IPS-18a (cell line): Measurements from ENCODE around the gene KCNS1.
A peak's percentile ranks its signal among the peaks of the same experiment; 100 is the strongest.

Experiments
- H3K27ac ChIP-seq: one replicate; pipeline ENCODE4 v1.5.1; 2013; ENCODE audit warnings: low read length
- H3K27me3 ChIP-seq: one replicate; pipeline ENCODE4 v1.6.1; 2013; ENCODE audit warnings: mild to moderate bottlenecking, low read length; ENCODE audit not compliant: control insufficient read depth, insufficient read depth
- H3K36me3 ChIP-seq: one replicate; pipeline ENCODE4 v1.6.1; 2013; ENCODE audit warnings: low read depth, low read length; ENCODE audit not compliant: control insufficient read depth
- H3K4me1 ChIP-seq: one replicate; pipeline ENCODE4 v1.6.1; 2013; ENCODE audit warnings: low read depth, low read length; ENCODE audit not compliant: control insufficient read depth
- H3K4me3 ChIP-seq: one replicate; pipeline ENCODE4 v1.5.1; 2013; ENCODE audit warnings: low read length
- H3K9ac ChIP-seq: one replicate; pipeline ENCODE4 v1.6.1; 2013; ENCODE audit warnings: mild to moderate bottlenecking, low read length, moderate library complexity
- H3K9me3 ChIP-seq: one replicate; pipeline ENCODE4 v1.6.1; 2013; ENCODE audit warnings: low read depth, low read length; ENCODE audit not compliant: control insufficient read depth

The KCNS1 gene

DNA sequence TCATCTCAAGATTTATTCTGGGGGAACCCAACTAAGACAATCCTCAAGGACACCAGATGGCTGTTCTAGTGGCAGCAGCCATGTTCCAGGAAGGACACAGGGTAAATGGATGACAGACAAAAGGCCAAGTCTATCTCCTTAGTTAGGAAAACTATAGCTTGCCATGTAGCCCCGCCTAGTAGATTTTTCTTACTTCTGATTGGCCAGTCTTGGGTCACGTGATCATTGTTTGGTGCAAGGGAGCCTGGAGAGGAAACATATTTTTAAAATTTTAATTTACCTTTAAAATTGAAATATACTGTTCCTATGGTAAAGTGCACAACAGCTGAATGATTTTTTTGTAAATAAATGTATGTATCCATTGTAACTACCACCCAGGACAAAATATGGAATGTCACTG is 4.4 kb upstream of the KCNS1 start:
- Histone ChIP-seq H3K27me3 (peaks cover 14% of the 10 kb centered on the region), H3K4me1 (no peaks in the 10 kb centered on the region), H3K9me3 (no peaks in the 10 kb centered on the region), H3K4me3 (no peak overlapping the region), H3K9ac (no peak overlapping the region), H3K27ac (no peak overlapping the region), H3K36me3 (no peaks in the 10 kb centered on the region)

DNA sequence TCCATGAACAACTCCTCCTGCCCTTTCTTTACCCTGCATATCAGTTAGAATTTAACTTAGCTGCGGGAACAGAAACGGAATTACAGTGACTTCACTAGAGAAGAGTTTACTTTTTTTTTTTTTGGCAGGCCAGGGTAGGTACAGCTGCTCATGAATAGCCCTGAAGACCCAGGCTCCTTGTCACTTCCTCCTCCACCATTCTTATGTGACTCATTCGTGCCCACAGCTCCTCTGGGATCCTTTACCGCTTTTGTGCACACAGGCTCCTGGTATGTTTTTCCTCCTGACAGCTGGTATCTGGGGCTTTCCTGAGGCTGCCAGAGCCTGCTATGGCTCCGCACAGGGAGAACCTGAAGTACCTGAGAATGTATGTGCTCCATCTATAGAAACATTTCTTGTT is 3.9 kb upstream of the KCNS1 start:
- Histone ChIP-seq H3K9me3 (no peaks in the 10 kb centered on the region), H3K27me3 (peaks cover 19% of the 10 kb centered on the region), H3K36me3 (no peaks in the 10 kb centered on the region), H3K4me3 (no peak overlapping the region), H3K27ac (no peak overlapping the region), H3K9ac (no peak overlapping the region), H3K4me1 (no peaks in the 10 kb centered on the region)

GRCh38 chr20:45103072-45103471 is 2.1 kb upstream of the KCNS1 start:
- Histone ChIP-seq H3K9me3 (no peaks in the 10 kb centered on the region), H3K27me3 (peaks cover 34% of the 10 kb centered on the region), H3K27ac (no peak overlapping the region), H3K4me3 (no peak overlapping the region), H3K9ac (no peak overlapping the region), H3K36me3 (no peaks in the 10 kb centered on the region), H3K4me1 (peaks cover 4% of the 10 kb centered on the region)

- peaks cover 4% of the 10 kb centered on the region for H3K4me1 ChIP-seq
- H3K4me3 ChIP-seq, result peak overlapping the region; percentile 20
- no peak overlapping the region for H3K27ac ChIP-seq
- H3K9ac ChIP-seq, result no peak overlapping the region
- H3K9me3 ChIP-seq, result no peaks in the 10 kb centered on the region
- peaks cover 48% of the 10 kb centered on the region for H3K27me3 ChIP-seq
- H3K36me3 ChIP-seq, result no peaks in the 10 kb centered on the region
These were observed 465 bp upstream of the KCNS1 start for GRCh38 chr20:45101333-45101850.

GRCh38 chr20:45098103-45098773 is 2.7 kb downstream of the KCNS1 start:
- Histone ChIP-seq H3K27me3 (peaks cover 48% of the 10 kb centered on the region), H3K9ac (no peak overlapping the region), H3K4me3 (no peak overlapping the region), H3K36me3 (no peaks in the 10 kb centered on the region), H3K4me1 (peaks cover 4% of the 10 kb centered on the region), H3K9me3 (no peaks in the 10 kb centered on the region), H3K27ac (no peak overlapping the region)

DNA sequence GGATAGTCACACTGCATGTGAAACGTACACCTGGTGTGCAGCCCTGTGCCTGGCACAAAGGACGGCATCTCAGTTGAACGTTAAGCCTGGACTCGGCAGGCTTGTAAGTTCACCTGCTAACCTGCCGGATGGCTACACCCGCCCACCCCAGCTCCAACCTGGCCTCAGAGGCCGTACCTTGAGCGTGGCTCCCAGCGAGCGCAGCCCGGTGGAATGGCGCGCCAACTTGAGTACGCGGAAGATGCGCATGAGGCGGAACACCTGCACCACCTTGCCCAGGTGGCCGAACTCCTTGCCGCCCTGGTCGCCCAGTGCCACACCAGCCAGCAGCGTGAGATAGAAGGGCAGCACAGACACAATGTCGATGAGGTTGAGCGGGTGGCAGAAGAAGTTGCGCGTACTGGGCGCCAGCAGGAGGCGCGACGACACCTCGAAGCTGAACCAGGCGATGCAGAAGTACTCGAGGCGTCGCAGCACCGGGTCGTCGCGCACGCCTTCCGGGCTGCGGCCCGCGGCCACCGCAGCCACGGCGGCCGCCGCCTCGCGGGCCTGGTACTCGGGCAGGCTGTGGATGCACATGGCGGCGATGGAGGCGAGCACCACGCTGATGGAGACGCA is 3.3 kb downstream of the KCNS1 start:
- no peaks in the 10 kb centered on the region for H3K36me3 ChIP-seq
- no peak overlapping the region for H3K27ac ChIP-seq
- peaks cover 48% of the 10 kb centered on the region for H3K27me3 ChIP-seq
- no peaks in the 10 kb centered on the region for H3K9me3 ChIP-seq
- H3K4me3 ChIP-seq, result no peak overlapping the region
- H3K9ac ChIP-seq, result no peak overlapping the region
- peaks cover 4% of the 10 kb centered on the region for H3K4me1 ChIP-seq

- H3K9ac ChIP-seq, result no peak overlapping the region
- no peaks in the 10 kb centered on the region for H3K9me3 ChIP-seq
- no peak overlapping the region for H3K4me3 ChIP-seq
- no peaks in the 10 kb centered on the region for H3K36me3 ChIP-seq
- H3K27ac ChIP-seq, result no peak overlapping the region
- H3K27me3 ChIP-seq, result peaks cover 48% of the 10 kb centered on the region
- H3K4me1 ChIP-seq, result peaks cover 4% of the 10 kb centered on the region
These were observed 4.1 kb downstream of the KCNS1 start for GRCh38 chr20:45096781-45097180.

DNA sequence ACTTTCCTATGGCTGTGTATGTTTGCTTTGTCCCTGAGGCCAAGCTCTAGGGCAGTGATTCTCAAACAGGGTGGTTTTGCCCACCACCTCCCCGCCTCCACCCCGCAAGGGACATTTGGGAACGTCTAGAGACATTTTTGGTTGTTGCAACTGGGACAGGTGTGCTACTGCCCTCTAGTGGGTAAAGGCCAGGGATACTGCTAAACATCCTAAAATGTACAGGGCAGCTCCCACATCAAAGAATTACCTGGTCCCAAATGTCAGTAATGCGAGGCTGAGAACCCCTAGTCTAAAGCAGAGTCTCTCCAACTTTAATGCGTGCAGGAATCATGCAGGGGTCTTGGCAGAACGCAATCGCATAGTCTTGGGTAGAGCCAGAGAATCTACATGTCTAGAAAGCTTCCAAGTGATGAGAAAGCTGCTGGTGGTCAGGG is 5.1 kb downstream of the KCNS1 start:
- Histone ChIP-seq H3K27ac (no peak overlapping the region), H3K4me1 (peaks cover 4% of the 10 kb centered on the region), H3K9me3 (no peaks in the 10 kb centered on the region), H3K36me3 (no peaks in the 10 kb centered on the region), H3K27me3 (peaks cover 39% of the 10 kb centered on the region), H3K4me3 (no peak overlapping the region), H3K9ac (no peak overlapping the region)

DNA sequence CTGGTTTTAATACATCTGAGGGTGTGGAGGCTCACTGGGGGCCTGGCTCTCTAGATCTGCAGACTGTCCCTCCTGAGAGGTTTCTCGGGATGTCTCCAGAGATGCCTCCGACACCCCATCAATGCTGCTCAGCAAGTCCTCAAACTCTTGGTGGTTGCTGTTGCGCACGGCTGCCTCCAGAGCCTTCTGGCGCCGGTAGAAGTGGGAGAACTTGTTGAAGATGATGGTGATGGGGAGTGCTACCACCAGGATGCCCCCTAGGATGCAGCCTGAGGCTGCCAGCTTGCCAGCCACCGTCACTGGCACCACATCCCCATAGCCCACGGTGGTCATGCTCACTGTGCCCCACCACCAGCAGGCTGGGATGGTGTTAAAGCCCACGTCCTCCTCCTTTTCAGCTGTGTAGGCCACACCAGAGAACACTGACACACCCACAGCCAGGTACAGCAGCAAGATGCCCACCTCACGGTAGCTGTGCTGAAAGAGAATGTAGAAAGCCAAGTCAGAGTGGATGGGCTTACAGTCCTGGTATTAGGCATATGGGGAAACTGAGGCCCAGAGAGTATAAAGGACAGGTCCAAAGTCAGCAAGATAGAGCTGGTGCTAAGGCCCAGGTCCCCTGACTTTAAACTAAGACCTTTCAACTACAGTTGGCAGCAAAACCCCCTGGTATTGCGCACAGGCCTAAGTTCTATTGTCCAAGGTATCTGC is 5.9 kb downstream of the KCNS1 start:
- Histone ChIP-seq H3K27me3 (peaks cover 31% of the 10 kb centered on the region), H3K9ac (no peak overlapping the region), H3K4me3 (no peak overlapping the region), H3K36me3 (no peaks in the 10 kb centered on the region), H3K4me1 (peaks cover 4% of the 10 kb centered on the region), H3K27ac (no peak overlapping the region), H3K9me3 (no peaks in the 10 kb centered on the region)

GRCh38 chr20:45094201-45094600 is 6.7 kb downstream of the KCNS1 start:
- H3K27me3 ChIP-seq, result peaks cover 23% of the 10 kb centered on the region
- H3K9me3 ChIP-seq, result no peaks in the 10 kb centered on the region
- no peak overlapping the region for H3K9ac ChIP-seq
- no peak overlapping the region for H3K4me3 ChIP-seq
- no peaks in the 10 kb centered on the region for H3K36me3 ChIP-seq
- no peak overlapping the region for H3K27ac ChIP-seq
- peaks cover 4% of the 10 kb centered on the region for H3K4me1 ChIP-seq

- H3K9me3 ChIP-seq, result no peaks in the 10 kb centered on the region
- no peaks in the 10 kb centered on the region for H3K36me3 ChIP-seq
- H3K27me3 ChIP-seq, result peaks cover 12% of the 10 kb centered on the region
- H3K4me1 ChIP-seq, result no peaks in the 10 kb centered on the region
- H3K27ac ChIP-seq, result no peak overlapping the region
- H3K9ac ChIP-seq, result no peak overlapping the region
- H3K4me3 ChIP-seq, result no peak overlapping the region
These were observed 8.0 kb downstream of the KCNS1 start for GRCh38 chr20:45092898-45093297.
